Inflammatory macrophage (primary cell): ENCODE results near the gene LGALS16.
"Not testable (repeated sequence)": the region's sequence is repeated elsewhere in the genome, so short reads cannot be mapped to it uniquely, and the experiment has no call there.

Experiments used
- DNase-seq, 2 donors: peaks; one replicate each; pipeline ENCODE4 v3.0.0-alpha.2; 2020 to 2022
- total RNA-seq, 18 experiments: gene quantifications; one replicate each; lab custom pipeline; 2026; ENCODE audit warnings: mixed read lengths in 6 of 18, inconsistent platforms in 2 of 18; lab: John Stamatoyannopoulos, UW

LGALS16 gene
- total RNA-seq: 0 to 0.07 (median 0) reads per million in 18 experiments

DNA sequence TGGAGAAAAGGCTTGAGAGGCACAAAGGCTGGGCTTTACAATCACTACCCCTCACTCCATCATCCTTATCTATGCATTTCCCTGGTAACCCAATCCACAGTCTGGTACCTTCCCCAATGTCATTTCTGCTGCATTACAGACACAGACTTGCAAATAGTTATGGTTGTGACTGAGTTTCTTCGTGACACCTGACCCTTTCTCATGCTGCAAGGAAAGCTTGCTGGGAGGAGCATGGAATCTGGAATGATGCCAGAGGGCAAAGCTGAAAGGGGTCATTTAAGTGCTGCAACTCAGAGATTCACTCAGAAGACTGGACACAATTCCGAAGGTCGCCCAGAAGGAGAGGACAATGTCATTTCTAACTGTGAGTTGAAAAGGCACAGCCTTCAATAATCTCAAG lies at the start of gene LGALS16:
LGALS16 (plus strand) TSS at position 301 of the 400 bp plus-strand sequence; CDS start at position 350, 49 bp downstream.
- DNase-seq: no peak

GRCh38 chr19:39607021-39607420 lies 48.7 kb upstream of the LGALS16 start:
- DNase-seq: no peak

- DNase-seq: no peak
Measured at GRCh38 chr19:39607561-39607960, 48.2 kb upstream of the LGALS16 start.

DNA sequence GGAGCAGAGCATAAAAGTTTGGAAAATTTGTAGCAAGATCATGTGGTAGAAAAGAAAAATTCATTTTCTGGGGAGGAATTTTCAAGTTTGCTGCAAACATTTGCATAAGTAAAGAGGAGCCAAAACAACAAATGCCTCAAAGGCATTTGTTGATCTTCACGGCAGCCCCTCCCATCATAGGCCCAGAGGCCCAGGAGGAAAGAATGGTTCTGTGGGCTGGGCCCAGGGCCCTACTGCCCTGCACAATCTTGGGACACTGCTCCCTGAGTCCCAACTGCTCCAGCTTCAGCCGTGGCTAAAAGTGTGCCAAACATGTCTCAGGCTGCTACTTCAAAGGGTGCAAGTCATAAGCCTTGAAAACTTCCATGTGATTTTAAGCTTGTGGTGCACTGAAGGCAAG lies 42.1 kb upstream of the LGALS16 start:
- no peak for DNase-seq

DNA sequence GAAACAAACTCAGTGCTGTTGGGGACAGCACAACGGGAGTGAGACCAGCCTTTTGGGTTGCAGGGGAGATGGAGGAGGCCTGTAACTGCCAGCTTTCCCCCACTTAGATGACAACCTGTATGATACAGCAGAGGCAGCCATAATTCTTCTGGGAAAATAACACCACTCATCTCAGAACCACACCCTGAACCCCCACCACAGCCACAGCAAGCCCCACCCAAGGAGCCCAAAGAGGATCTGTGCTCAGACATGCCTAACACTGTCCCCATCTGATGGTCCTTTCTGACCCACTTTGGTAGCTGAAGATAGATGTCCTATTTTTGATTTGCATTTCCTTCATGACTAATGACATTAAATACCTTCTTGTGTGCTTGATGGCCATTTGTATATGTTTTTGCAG lies 38.0 kb upstream of the LGALS16 start:
- no peak for DNase-seq

- no peak for DNase-seq
Measured at GRCh38 chr19:39623946-39624345, 31.8 kb upstream of the LGALS16 start.

GRCh38 chr19:39627631-39628030 lies 28.1 kb upstream of the LGALS16 start:
- peak; percentile 8 to 16 for DNase-seq

GRCh38 chr19:39631178-39631577 lies 24.5 kb upstream of the LGALS16 start:
- no peak for DNase-seq

GRCh38 chr19:39631626-39632025 lies 24.1 kb upstream of the LGALS16 start:
- DNase-seq: no peak

- no peak for DNase-seq
Measured at GRCh38 chr19:39637891-39638290, 17.8 kb upstream of the LGALS16 start.

- DNase-seq: no peak
Measured at GRCh38 chr19:39641773-39642172, 13.9 kb upstream of the LGALS16 start.

DNA sequence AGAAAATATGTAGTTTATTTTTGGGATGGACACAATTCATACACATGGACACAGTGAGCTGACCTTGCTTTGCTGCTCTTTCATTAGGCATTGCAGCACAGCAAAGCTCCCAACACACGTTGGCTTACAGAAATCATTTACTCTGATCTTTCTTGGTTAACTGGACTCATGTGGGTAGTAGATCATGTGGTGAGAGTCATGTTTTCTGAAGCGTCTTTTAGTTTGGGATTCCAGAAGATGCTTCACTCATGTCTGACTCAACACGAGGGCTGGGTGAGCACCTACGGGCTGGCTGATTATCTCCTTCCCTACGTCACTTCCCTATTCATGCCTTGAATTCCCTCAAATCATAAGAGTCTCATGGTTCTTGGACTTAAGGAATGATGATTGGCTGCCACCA lies 12.1 kb upstream of the LGALS16 start:
- no peak for DNase-seq

GRCh38 chr19:39645800-39646411 lies 9.8 kb upstream of the LGALS16 start:
- DNase-seq: peak in 1 of 2 donors; percentile 2

- no peak for DNase-seq
Measured at GRCh38 chr19:39647918-39648317, 7.8 kb upstream of the LGALS16 start.

GRCh38 chr19:39659791-39660190 lies 4.1 kb downstream of the LGALS16 start:
- no peak for DNase-seq

DNA sequence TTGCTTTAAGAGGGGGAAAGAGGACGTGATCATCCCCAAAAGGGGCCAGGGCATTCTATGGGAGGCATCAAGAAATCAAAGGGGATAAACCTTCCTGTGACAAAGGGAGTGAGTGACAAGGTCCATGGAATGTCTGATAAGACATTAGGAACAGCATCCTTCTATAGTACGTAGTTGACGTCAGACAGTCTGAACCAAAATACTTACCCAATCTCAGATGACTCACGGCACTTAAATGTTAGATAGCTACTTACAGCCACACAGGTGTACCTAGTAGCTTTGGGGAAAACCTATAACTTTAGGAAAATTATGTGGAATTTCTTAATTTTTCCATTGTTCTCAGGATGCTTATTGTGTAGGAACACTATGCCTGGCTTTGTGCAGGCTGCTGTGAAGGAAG lies 4.9 kb downstream of the LGALS16 start:
- DNase-seq: no peak

DNA sequence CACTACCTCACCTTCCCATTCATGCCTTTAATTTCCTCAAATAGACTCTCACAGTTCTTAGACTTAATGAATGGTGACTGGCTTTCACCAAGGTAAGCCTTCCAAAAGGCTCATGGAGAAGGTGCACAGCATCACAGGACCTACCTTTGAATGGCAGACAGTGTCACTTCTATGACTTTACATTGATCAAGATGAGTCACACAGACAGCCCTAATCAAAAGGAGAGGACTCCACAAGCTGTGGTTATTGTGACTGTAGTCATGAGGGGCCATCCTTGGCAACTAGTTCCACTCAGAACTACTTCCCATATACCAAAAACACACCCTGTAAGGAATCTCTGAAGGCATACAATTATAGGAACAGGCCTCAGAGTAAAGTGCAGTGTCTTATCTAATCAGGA lies 5.9 kb downstream of the LGALS16 start:
- DNase-seq: no peak

DNA sequence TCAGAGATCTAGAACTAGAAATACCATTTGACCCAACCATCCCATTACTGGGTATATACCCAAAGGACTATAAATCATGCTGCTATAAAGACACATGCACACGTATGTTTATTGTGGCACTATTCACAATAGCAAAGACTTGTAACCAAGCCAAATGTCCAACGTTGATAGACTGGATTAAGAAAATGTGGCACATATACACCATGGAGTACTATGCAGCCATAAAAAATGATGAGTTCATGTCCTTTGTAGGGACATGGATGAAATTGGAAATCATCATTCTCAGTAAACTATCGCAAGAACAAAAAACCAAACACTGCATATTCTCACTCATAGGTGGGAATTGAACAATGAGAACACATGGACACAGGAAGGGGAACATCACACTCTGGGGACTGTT lies 14.1 kb downstream of the LGALS16 start:
- not testable (repeated sequence) for DNase-seq

- no peak for DNase-seq
Measured at GRCh38 chr19:39670998-39671397, 15.3 kb downstream of the LGALS16 start.

DNA sequence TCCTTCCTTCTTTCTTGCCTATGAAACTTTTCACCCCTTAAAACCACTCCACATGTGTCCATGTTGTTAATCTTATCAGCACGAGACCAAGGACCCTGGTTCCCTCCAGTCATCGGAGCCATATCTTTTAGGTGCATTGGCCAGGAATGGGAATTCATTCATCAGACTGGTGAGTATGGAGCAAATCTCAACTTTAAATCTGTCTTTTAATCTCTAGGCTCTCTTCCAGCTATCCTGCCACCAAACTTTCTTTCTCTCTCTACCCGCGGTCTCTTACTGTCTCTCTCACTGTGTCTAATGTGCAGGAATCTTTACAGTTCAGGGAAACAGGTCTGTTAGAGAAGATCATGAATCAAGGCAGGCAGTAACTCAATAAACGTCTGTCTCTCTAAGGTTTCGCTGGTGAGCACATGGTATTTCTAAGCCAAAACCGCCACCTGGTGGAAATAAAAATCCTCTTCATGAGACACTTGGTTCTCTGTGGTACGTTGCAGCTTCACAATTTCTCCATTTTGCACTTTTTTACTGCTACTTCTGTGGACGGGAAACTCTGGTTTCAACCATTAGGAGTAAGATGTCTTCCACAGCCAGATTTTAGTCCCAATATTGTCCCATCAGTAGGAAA lies 16.1 kb downstream of the LGALS16 start:
- peak; percentile 64 to 69 for DNase-seq

DNA sequence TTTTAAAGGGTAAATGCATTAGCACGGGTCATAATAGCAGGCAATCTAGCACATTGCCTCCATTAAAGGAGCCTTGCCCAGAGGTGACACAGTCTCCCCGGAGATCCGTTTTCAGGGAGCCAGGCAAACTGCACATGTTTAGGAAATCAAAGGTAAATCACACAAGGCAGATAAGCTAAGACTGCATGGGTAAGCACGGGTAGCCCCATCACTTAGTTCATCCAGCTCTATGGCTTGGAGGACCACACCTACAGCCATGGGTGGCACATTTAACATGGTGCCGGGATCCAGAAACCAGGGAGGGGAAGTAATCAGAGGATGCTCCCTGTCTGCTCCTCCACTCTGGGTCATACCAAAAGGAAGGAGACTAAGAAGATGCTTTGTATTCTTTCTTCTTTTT lies 16.8 kb downstream of the LGALS16 start:
- no peak for DNase-seq

- peak; percentile 10 to 16 for DNase-seq
Measured at GRCh38 chr19:39673862-39674261, 18.1 kb downstream of the LGALS16 start.

GRCh38 chr19:39676004-39676403 lies 20.3 kb downstream of the LGALS16 start:
- no peak for DNase-seq
